Glutamatergic neuron (in vitro differentiated cells): ENCODE results near the gene SPOCK1. TPM values are rescaled to one million over a fixed set of nuclear protein-coding genes. Genes with fewer than 3 reads are reported as not detected.

Experiments used
- DNase-seq: peaks from one replicate; pipeline ENCODE4 v3.0.0; 2022
- H3K27ac Mint-ChIP-seq: one replicate; pipeline ENCODE4 v1.8.0; 2020; ENCODE audit warnings: mild to moderate bottlenecking, mixed read lengths, inconsistent platforms; ENCODE audit not compliant: unreplicated experiment
- H3K27me3 Mint-ChIP-seq: one replicate; pipeline ENCODE4 v1.8.0; 2020; ENCODE audit warnings: mild to moderate bottlenecking, moderate library complexity, mixed read lengths, inconsistent platforms; ENCODE audit not compliant: unreplicated experiment
- H3K36me3 Mint-ChIP-seq: one replicate; pipeline ENCODE4 v1.8.0; 2020; ENCODE audit warnings: mild to moderate bottlenecking, mixed read lengths, inconsistent platforms; ENCODE audit not compliant: unreplicated experiment
- H3K4me1 Mint-ChIP-seq: one replicate; pipeline ENCODE4 v1.8.0; 2020; ENCODE audit warnings: mild to moderate bottlenecking, low read depth, mixed read lengths, inconsistent platforms; ENCODE audit not compliant: unreplicated experiment
- H3K4me3 Mint-ChIP-seq: one replicate; pipeline ENCODE4 v1.8.0; 2020; ENCODE audit warnings: mild to moderate bottlenecking, mixed read lengths, inconsistent platforms; ENCODE audit not compliant: unreplicated experiment
- H3K9me3 Mint-ChIP-seq: one replicate; pipeline ENCODE4 v1.8.0; 2020; ENCODE audit warnings: mild to moderate bottlenecking, moderate library complexity, mixed read lengths, inconsistent platforms; ENCODE audit not compliant: unreplicated experiment
- CTCF ChIP-seq: fragments of 200-600 bp; sonication (generic); IDR thresholded peaks from one replicate; pipeline ENCODE4 v1.5.0; 2021; ENCODE audit not compliant: partially characterized antibody, unreplicated experiment
- total RNA-seq: library from RNA; stranded (reverse); fragmentation: NEBNext Ultra II Directional; extraction: Animal tissue kit (Norgen Biotek cat#: 25700); gene quantifications from one replicate; pipeline ENCODE4 v1.2.1, GENCODE V29; 2021; ENCODE audit not compliant: unreplicated experiment

SPOCK1 gene
- total RNA-seq, 1 donor from 2014 or later: 25.4 TPM

- Mint-ChIP-seq H3K36me3 (no peaks in the 10 kb centered on the region), H3K4me1 (no peaks in the 10 kb centered on the region), H3K27ac (no peak overlapping the region), H3K4me3 (peak overlapping the region; percentile 31), H3K9me3 (peaks cover 6% of the 10 kb centered on the region), H3K27me3 (peaks cover 2% of the 10 kb centered on the region)
- no peak for DNase-seq
- no peak for TF ChIP-seq CTCF
Observed at GRCh38 chr5:137105351-137106035, 393.6 kb downstream of the SPOCK1 start.

- no peak for DNase-seq
- Mint-ChIP-seq H3K27ac (no peak overlapping the region), H3K9me3 (peaks cover under 1% of the 10 kb centered on the region), H3K36me3 (no peaks in the 10 kb centered on the region), H3K27me3 (no peaks in the 10 kb centered on the region), H3K4me3 (no peak overlapping the region), H3K4me1 (no peaks in the 10 kb centered on the region)
- no peak for TF ChIP-seq CTCF
Observed at GRCh38 chr5:137101544-137101943, 397.6 kb downstream of the SPOCK1 start.

GRCh38 chr5:137099651-137100050 lies 399.5 kb downstream of the SPOCK1 start:
- Mint-ChIP-seq H3K27me3 (no peaks in the 10 kb centered on the region), H3K4me1 (no peaks in the 10 kb centered on the region), H3K27ac (no peak overlapping the region), H3K36me3 (no peaks in the 10 kb centered on the region), H3K9me3 (no peaks in the 10 kb centered on the region), H3K4me3 (no peak overlapping the region)
- DNase-seq: no peak
- TF ChIP-seq CTCF: no peak

- Mint-ChIP-seq H3K27ac (no peak overlapping the region), H3K36me3 (no peaks in the 10 kb centered on the region), H3K9me3 (no peaks in the 10 kb centered on the region), H3K4me1 (no peaks in the 10 kb centered on the region), H3K27me3 (no peaks in the 10 kb centered on the region), H3K4me3 (no peak overlapping the region)
- no peak for TF ChIP-seq CTCF
- DNase-seq: no peak
Observed at GRCh38 chr5:137098663-137099062, 400.5 kb downstream of the SPOCK1 start.

GRCh38 chr5:137098238-137098637 lies 400.9 kb downstream of the SPOCK1 start:
- no peaks in the 10 kb centered on the region for H3K36me3 Mint-ChIP-seq
- H3K4me1 Mint-ChIP-seq: peaks cover 2% of the 10 kb centered on the region
- H3K27ac Mint-ChIP-seq: no peak overlapping the region
- no peaks in the 10 kb centered on the region for H3K9me3 Mint-ChIP-seq
- H3K27me3 Mint-ChIP-seq: no peaks in the 10 kb centered on the region
- H3K4me3 Mint-ChIP-seq: no peak overlapping the region
- no peak for TF ChIP-seq CTCF
- no peak for DNase-seq
